HG03135 (cell line): ENCODE data around the gene C5orf22.
"Not testable (repeated sequence)": the region's sequence is repeated elsewhere in the genome, so short reads cannot be mapped to it uniquely, and the experiment has no call there.

Experiments
- ATAC-seq: cut with Tn5 transposase; IDR thresholded peaks from one replicate; pipeline ENCODE4 v1.9.1; 2021; ENCODE audit warnings: mild to moderate bottlenecking, moderate library complexity; ENCODE audit not compliant: unreplicated experiment

The C5orf22 gene

GRCh38 chr5:31602305-31602704 is 70.2 kb downstream of the C5orf22 start:
- not testable (repeated sequence) for ATAC-seq

GRCh38 chr5:31604240-31604639 is 72.1 kb downstream of the C5orf22 start:
- no peak for ATAC-seq

- no peak for ATAC-seq
Measured at GRCh38 chr5:31604644-31605043, 72.5 kb downstream of the C5orf22 start.
